Neural progenitor cell (in vitro differentiated cells): ENCODE measurements around the gene GFAP. TPM values are rescaled to one million over a fixed set of nuclear protein-coding genes. Genes with fewer than 3 reads are reported as not detected.

ENCODE experiments used
- DNase-seq: peaks from one replicate; pipeline ENCODE4 v3.0.0-alpha.2; 2016; ENCODE audit warnings: low spot score
- H2AFZ ChIP-seq: fragments of 200-600 bp; sonication (generic); replicated peaks from 2 replicates; pipeline ENCODE4 v1.6.1; 2016; ENCODE audit warnings: antibody characterized with exemption
- H3F3A ChIP-seq: fragments of 200-600 bp; sonication (generic); 2 replicates; pipeline ENCODE4 v1.6.1; 2016; ENCODE audit warnings: antibody characterized with exemption, low read depth
- H3K27ac ChIP-seq: fragments of 200-600 bp; sonication (generic); 2 replicates; pipeline ENCODE4 v1.5.1; 2016; ENCODE audit warnings: mild to moderate bottlenecking
- H3K27me3 ChIP-seq: fragments of 200-600 bp; sonication (generic); 2 replicates; pipeline ENCODE4 v1.6.1; 2016; ENCODE audit warnings: mild to moderate bottlenecking, moderate library complexity
- H3K36me3 ChIP-seq: fragments of 200-600 bp; sonication (generic); 2 replicates; pipeline ENCODE4 v1.5.1; 2016
- H3K4me1 ChIP-seq: fragments of 200-600 bp; sonication (generic); 2 replicates; pipeline ENCODE4 v1.6.1; 2016; ENCODE audit warnings: mixed run types
- H3K4me2 ChIP-seq: fragments of 200-600 bp; sonication (generic); 2 replicates; pipeline ENCODE4 v1.6.1; 2016
- H3K4me3 ChIP-seq: fragments of 200-600 bp; sonication (generic); 2 replicates; pipeline ENCODE4 v1.5.1; 2016
- H3K79me2 ChIP-seq: fragments of 200-600 bp; sonication (generic); 2 replicates; pipeline ENCODE4 v1.6.1; 2016; ENCODE audit warnings: low read depth
- H3K9ac ChIP-seq: fragments of 200-600 bp; sonication (generic); 2 replicates; pipeline ENCODE4 v1.6.1; 2016
- H3K9me3 ChIP-seq: fragments of 200-600 bp; sonication (generic); 2 replicates; pipeline ENCODE4 v1.5.1; 2016; ENCODE audit warnings: low read depth
- H4K20me1 ChIP-seq: fragments of 200-600 bp; sonication (generic); 2 replicates; pipeline ENCODE4 v1.6.1; 2016; ENCODE audit warnings: low read depth
- H3K27ac Mint-ChIP-seq: 3 replicates; pipeline ENCODE4 v1.8.0; 2021; ENCODE audit warnings: mixed read lengths
- H3K27me3 Mint-ChIP-seq: 2 replicates; pipeline ENCODE4 v1.8.0; 2022; ENCODE audit warnings: low read depth, mild to moderate bottlenecking, inconsistent platforms, moderate library complexity, mixed read lengths; ENCODE audit not compliant: insufficient read depth
- H3K36me3 Mint-ChIP-seq: 3 replicates; pipeline ENCODE4 v1.8.0; 2021; ENCODE audit warnings: mixed read lengths
- H3K4me1 Mint-ChIP-seq: 3 replicates; pipeline ENCODE4 v1.8.0; 2021; ENCODE audit warnings: mixed read lengths
- H3K4me3 Mint-ChIP-seq: 3 replicates; pipeline ENCODE4 v1.8.0; 2021; ENCODE audit warnings: mild to moderate bottlenecking, moderate library complexity, mixed read lengths
- H3K9me3 Mint-ChIP-seq: 3 replicates; pipeline ENCODE4 v1.8.0; 2020; ENCODE audit warnings: mixed read lengths
- CTCF ChIP-seq: fragments of 200-600 bp; sonication (generic); IDR thresholded peaks from 2 replicates; pipeline ENCODE4 v1.5.1; 2017; ENCODE audit warnings: antibody characterized with exemption, mild to moderate bottlenecking
- EZH2 ChIP-seq: fragments of 200-600 bp; sonication (generic); IDR thresholded peaks from 2 replicates; pipeline ENCODE4 v1.6.1; 2017; ENCODE audit warnings: antibody characterized with exemption, mild to moderate bottlenecking, moderate library complexity
- EZH2phosphoT487 ChIP-seq: fragments of 200-600 bp; sonication (generic); IDR thresholded peaks from 2 replicates; pipeline ENCODE4 v1.6.1; 2017; ENCODE audit warnings: antibody characterized with exemption
- microRNA-seq: library from miRNA; unstranded; fragments of <30 nt; microRNA quantifications from one replicate; pipeline ENCODE4, GENCODE V29; 2016
- small RNA-seq: library from RNA; depleted of rRNA; stranded (forward); fragments of <200 nt; gene quantifications from one replicate; pipeline ENCODE3, GENCODE V24; 2015
- total RNA-seq: library from RNA; depleted of rRNA; stranded (reverse); fragments of >200 nt; gene quantifications from 2 replicates; pipeline ENCODE4 v1.2.3, GENCODE V29; 2015; ENCODE audit warnings: low replicate concordance

GFAP gene
- total RNA-seq, 1 donor from 2014 or later = 0.45 TPM

DNA sequence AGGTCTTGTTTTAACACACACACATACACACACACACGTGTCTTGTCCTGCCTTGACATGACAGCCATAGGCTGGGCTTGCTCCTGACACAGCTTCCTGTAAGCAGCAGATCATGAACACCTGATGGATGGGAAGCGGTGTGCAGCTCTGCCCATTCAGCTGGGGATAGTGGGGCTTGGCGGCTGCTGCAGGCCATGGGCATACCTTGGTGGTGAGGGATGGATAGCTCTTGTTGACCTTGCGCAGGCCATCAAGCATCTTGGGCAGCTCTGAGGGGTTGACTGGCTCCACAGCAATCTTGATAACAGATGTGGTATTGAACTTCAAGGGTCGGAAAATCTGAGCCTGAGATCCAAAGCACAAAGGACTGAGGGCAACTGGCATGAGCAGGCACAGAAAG lies 55.6 kb downstream of the GFAP start:
- no peak overlapping the region for H3K27ac Mint-ChIP-seq
- Histone ChIP-seq H3K4me1 (no peaks in the 10 kb centered on the region), H3K36me3 (peaks cover 9% of the 10 kb centered on the region), H3F3A (no peaks in the 10 kb centered on the region), H2AFZ (no peak overlapping the region), H3K27me3 (no peaks in the 10 kb centered on the region), H3K4me2 (no peak overlapping the region), H3K9ac (no peak overlapping the region), H3K79me2 (no peaks in the 10 kb centered on the region), H3K4me3 (no peak overlapping the region), H4K20me1 (no peaks in the 10 kb centered on the region), H3K27ac (no peak overlapping the region), H3K9me3 (no peaks in the 10 kb centered on the region)
- peaks cover 39% of the 10 kb centered on the region for H3K36me3 Mint-ChIP-seq
- no peak for DNase-seq
- no peak overlapping the region for H3K4me3 Mint-ChIP-seq
- H3K9me3 Mint-ChIP-seq = no peaks in the 10 kb centered on the region
- TF ChIP-seq EZH2phosphoT487 (no peak), EZH2 (no peak), CTCF (no peak)
- no peaks in the 10 kb centered on the region for H3K27me3 Mint-ChIP-seq
- H3K4me1 Mint-ChIP-seq = peaks cover 2% of the 10 kb centered on the region

DNA sequence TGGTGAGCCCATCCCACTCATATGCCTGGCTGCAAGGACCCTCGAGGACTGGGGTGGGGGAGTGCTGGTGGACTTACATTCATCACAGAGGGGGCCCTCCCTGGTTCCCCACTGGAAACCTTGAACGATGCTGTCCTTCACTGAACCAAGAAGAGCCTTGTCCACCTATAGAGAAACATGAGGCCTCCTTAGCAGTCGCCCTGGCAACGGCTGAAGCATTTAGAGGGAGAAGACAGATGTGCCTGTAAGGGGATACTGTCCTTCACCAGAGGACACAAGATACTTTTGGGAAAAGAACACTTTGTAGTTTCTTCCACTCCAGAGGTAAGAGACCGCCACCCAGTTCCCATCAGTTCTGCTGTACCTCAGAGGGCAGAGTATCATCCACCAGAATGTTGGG lies 61.1 kb downstream of the GFAP start:
- H3K4me1 Mint-ChIP-seq = peaks cover 8% of the 10 kb centered on the region
- no peak overlapping the region for H3K4me3 Mint-ChIP-seq
- no peaks in the 10 kb centered on the region for H3K4me1 ChIP-seq
- no peaks in the 10 kb centered on the region for H3K36me3 ChIP-seq
- H3K79me2 ChIP-seq = no peaks in the 10 kb centered on the region
- H3K27me3 ChIP-seq = no peaks in the 10 kb centered on the region
- H3K9ac ChIP-seq = no peak overlapping the region
- no peaks in the 10 kb centered on the region for H4K20me1 ChIP-seq
- no peak overlapping the region for H3K4me3 ChIP-seq
- H3K27ac ChIP-seq = no peak overlapping the region
- H3K9me3 ChIP-seq = no peaks in the 10 kb centered on the region
- no peak overlapping the region for H2AFZ ChIP-seq
- no peaks in the 10 kb centered on the region for H3K9me3 Mint-ChIP-seq
- H3K27ac Mint-ChIP-seq = no peak overlapping the region
- no peak for DNase-seq
- H3K36me3 Mint-ChIP-seq = peaks cover 47% of the 10 kb centered on the region
- H3K27me3 Mint-ChIP-seq = no peaks in the 10 kb centered on the region
- TF ChIP-seq EZH2 (no peak), EZH2phosphoT487 (no peak), CTCF (no peak)
- no peak overlapping the region for H3K4me2 ChIP-seq
- no peaks in the 10 kb centered on the region for H3F3A ChIP-seq

Small RNA genes within 50 kb of the gene (microRNA-seq; reads per million reads assigned to microRNA genes)
- 1.3 reads per million for gene MIR6783

Small RNA genes within 50 kb of the gene (small RNA-seq; reads per million reads assigned to genes)
- not detected for gene CCDC103
- gene MIR6783 = not detected
- gene RN7SL405P = not detected

Other genes with a start within 250 kb of the GFAP start
- gene CCDC43, start 225.7 kb downstream of the GFAP start, total RNA-seq = 31.3 and 46.5 TPM in 2 replicates
- 16.4 and 30.6 TPM in 2 replicates for gene DBF4B, start 206.8 kb downstream of the GFAP start, total RNA-seq
- gene ADAM11, start 156.5 kb downstream of the GFAP start, total RNA-seq = 1.4 and 6.9 TPM in 2 replicates
- 63.4 and 76.9 TPM in 2 replicates for gene GJC1, start 85.2 kb downstream of the GFAP start, total RNA-seq
- not detected in 2 replicates for gene HIGD1B, start 67.6 kb downstream of the GFAP start, total RNA-seq
- gene EFTUD2, start 16.1 kb downstream of the GFAP start, total RNA-seq = 114 and 185 TPM in 2 replicates
- gene KIF18B, start 32.3 kb upstream of the GFAP start, total RNA-seq = 15.1 and 46.0 TPM in 2 replicates
- 4.7 TPM in 1 of 2 replicates, not detected in the other for gene C1QL1, start 52.8 kb upstream of the GFAP start, total RNA-seq
- gene DCAKD, start 136.1 kb upstream of the GFAP start, total RNA-seq = 31.4 and 91.5 TPM in 2 replicates
- 95.0 and 101 TPM in 2 replicates for gene NMT1, start 145.8 kb upstream of the GFAP start, total RNA-seq
- gene PLCD3, start 217.0 kb upstream of the GFAP start, total RNA-seq = 16.0 and 31.4 TPM in 2 replicates
- gene ACBD4, start 220.2 kb upstream of the GFAP start, total RNA-seq = 6.8 and 17.3 TPM in 2 replicates
- gene HEXIM1, start 233.0 kb upstream of the GFAP start, total RNA-seq = 10.2 and 14.3 TPM in 2 replicates
- 4.6 and 9.1 TPM in 2 replicates for gene HEXIM2, start 246.4 kb upstream of the GFAP start, total RNA-seq